ENCODE data around the gene RASA2. TPM values are rescaled to one million over a fixed set of nuclear protein-coding genes. Genes with fewer than 3 reads are reported as not detected.

The RASA2 gene
- total RNA-seq, 1 donor from 2014 or later: 21.5 TPM

DNA sequence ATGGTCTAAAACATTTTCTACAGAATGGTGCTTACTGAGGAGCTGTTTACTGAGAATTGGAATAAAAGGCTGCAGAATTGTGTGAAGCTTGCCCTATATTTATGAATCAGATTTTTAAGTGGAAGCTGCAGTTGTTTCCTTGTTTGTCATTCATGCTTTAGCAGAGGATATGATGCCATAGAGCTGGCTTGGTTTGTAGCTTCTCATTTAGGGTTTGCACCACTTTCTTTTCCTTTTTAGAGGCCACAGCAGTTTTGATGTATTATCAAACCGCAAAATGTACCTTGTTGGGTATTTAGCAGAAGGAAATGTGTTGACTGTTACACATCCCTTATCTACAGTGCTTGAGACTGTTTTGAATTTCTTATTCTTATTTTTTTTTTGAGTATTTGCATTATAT lies 66.2 kb downstream of the RASA2 start:
- Mint-ChIP-seq H3K36me3 (ENCODE audit: insufficient read depth) (peaks cover 11% of the 10 kb centered on the region), H3K4me1 (ENCODE audit: low read depth) (no peaks in the 10 kb centered on the region), H3K27ac (no peak overlapping the region), H3K27me3 (no peaks in the 10 kb centered on the region), H3K4me3 (ENCODE audit: low read depth) (no peak overlapping the region), H3K9me3 (ENCODE audit: low read depth) (peaks cover 1% of the 10 kb centered on the region)
- TF ChIP-seq, protein P1, sequence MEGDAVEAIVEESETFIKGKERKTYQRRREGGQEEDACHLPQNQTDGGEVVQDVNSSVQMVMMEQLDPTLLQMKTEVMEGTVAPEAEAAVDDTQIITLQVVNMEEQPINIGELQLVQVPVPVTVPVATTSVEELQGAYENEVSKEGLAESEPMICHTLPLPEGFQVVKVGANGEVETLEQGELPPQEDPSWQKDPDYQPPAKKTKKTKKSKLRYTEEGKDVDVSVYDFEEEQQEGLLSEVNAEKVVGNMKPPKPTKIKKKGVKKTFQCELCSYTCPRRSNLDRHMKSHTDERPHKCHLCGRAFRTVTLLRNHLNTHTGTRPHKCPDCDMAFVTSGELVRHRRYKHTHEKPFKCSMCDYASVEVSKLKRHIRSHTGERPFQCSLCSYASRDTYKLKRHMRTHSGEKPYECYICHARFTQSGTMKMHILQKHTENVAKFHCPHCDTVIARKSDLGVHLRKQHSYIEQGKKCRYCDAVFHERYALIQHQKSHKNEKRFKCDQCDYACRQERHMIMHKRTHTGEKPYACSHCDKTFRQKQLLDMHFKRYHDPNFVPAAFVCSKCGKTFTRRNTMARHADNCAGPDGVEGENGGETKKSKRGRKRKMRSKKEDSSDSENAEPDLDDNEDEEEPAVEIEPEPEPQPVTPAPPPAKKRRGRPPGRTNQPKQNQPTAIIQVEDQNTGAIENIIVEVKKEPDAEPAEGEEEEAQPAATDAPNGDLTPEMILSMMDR (IDR thresholded peaks at IDR 0.05; ENCODE audit: unreplicated experiment): no peak
- no peak for DNase-seq (ENCODE audit: low spot score, unreplicated experiment)

DNA sequence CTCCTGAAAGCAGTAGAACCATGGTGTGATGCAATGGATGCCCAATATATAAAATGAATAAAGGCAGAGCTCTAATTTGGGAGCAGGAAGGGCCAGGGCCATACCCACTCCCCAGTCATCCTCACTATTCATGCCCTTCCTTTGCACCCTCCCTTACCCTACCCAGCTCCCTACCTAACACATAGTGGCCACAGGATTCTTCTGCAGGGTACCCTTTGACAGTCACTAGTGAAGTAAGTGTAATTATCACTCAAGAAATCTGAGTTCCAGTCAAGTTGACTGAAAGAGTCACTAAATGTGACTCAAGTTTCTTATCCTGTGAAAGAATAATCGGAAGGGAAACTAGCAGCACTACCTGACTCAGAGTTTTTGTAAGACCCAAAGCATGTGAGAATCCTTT lies 69.2 kb downstream of the RASA2 start:
- Mint-ChIP-seq H3K36me3 (ENCODE audit: insufficient read depth) (peaks cover 2% of the 10 kb centered on the region), H3K27ac (no peak overlapping the region), H3K4me1 (ENCODE audit: low read depth) (no peaks in the 10 kb centered on the region), H3K9me3 (ENCODE audit: low read depth) (no peaks in the 10 kb centered on the region), H3K27me3 (no peaks in the 10 kb centered on the region), H3K4me3 (ENCODE audit: low read depth) (no peak overlapping the region)
- no peak for DNase-seq (ENCODE audit: low spot score, unreplicated experiment)
- TF ChIP-seq, protein P1 (IDR thresholded peaks at IDR 0.05; ENCODE audit: unreplicated experiment): no peak

DNA sequence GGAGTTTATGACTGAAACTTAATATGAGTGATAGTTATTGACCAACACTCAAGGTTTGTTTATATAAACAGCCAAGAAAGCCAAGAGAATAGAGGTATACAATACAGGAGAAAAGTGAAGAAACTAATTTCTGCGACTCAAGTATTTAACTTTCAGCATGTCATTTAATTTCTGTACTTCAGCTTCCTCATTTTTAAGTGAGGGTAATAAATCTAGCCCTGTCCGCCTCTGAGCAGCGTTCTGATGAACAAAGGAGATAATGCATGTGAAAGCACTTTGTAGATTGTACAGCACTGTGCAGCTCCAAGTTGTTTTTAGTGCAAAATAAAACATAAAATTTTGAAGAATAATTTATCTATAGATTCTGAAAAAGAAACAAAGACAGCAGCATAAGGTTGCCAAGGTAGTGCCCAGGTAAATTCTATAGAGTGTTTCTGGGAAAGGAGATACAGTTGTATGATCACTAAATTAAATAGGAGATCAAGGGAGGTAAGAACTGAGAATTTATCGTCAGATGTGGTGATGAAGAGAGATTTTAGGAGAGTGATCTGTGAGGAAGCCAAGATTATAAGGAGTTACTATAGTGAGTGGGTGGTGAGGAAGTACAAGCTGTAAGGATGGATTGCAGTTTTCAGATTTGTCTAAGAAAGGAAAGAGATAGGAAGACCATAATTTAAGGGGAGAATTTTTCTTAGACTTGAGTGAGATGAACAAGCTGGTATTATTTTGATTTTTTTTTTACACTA lies 71.3 kb downstream of the RASA2 start:
- Mint-ChIP-seq H3K27ac (no peak overlapping the region), H3K4me3 (ENCODE audit: low read depth) (no peak overlapping the region), H3K4me1 (ENCODE audit: low read depth) (no peaks in the 10 kb centered on the region), H3K9me3 (ENCODE audit: low read depth) (no peaks in the 10 kb centered on the region), H3K36me3 (ENCODE audit: insufficient read depth) (peaks cover 2% of the 10 kb centered on the region), H3K27me3 (no peaks in the 10 kb centered on the region)
- DNase-seq (ENCODE audit: low spot score, unreplicated experiment): no peak
- TF ChIP-seq, protein P1 (IDR thresholded peaks at IDR 0.05; ENCODE audit: unreplicated experiment): no peak

DNA sequence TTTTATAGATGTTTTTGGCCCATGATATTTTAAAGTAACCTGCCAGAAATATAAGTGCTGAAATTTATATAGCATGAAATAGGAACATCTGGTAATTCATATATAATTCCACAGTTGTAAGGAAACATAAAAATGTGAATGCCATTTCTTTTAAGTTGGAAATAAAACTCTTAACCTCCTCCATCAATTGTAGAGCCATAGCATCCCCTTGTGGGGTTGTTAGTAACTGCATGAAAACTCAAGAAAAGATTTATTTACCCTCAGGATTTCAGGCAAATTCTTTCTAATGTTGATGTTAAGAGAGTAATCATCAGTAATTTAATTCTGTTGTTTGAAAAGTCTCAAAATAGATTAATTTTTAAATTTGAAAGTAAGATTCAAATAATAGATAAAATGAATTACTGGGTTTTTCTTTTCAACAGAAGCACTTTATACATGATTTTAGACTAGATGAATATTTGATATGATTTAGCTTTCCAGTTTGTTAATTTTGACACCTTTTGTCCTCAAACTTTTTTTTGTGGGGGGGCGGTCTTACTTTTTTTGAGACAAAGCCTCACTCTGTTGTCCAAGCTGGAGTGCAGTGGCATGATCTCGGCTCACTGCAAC lies 74.7 kb downstream of the RASA2 start:
- Mint-ChIP-seq H3K27ac (no peak overlapping the region), H3K9me3 (ENCODE audit: low read depth) (no peaks in the 10 kb centered on the region), H3K4me1 (ENCODE audit: low read depth) (no peaks in the 10 kb centered on the region), H3K4me3 (ENCODE audit: low read depth) (no peak overlapping the region), H3K36me3 (ENCODE audit: insufficient read depth) (peaks cover 6% of the 10 kb centered on the region), H3K27me3 (no peaks in the 10 kb centered on the region)
- peak; percentile 15 for DNase-seq (ENCODE audit: low spot score, unreplicated experiment)
- TF ChIP-seq, protein P1 (IDR thresholded peaks at IDR 0.05; ENCODE audit: unreplicated experiment): peak; percentile 97

DNA sequence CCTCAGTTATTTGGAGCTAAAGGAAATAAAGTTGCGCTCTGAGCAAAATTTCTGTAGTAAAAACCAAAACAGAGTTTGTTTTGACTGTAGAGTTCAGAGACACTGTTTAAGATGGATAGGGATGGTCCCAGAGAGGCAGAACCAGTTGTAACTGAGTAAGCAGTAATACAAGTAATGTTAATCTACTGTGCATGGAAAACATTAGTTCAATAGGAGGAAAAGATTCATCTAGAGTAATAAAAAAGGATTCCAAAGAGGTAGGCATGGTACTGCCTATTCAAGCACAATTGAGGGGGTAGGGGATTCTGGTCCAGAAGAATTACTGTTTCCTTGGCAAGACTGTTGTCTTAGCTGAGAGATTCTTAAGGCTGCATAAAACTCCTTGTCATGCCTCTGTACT lies 77.4 kb downstream of the RASA2 start:
- peaks cover 4% of the 10 kb centered on the region for H3K36me3 Mint-ChIP-seq (ENCODE audit: insufficient read depth)
- TF ChIP-seq, protein P1 (IDR thresholded peaks at IDR 0.05; ENCODE audit: unreplicated experiment): no peak
- H3K27me3 Mint-ChIP-seq: no peaks in the 10 kb centered on the region
- no peak for DNase-seq (ENCODE audit: low spot score, unreplicated experiment)
- H3K4me3 Mint-ChIP-seq (ENCODE audit: low read depth): no peak overlapping the region
- no peak overlapping the region for H3K27ac Mint-ChIP-seq
- no peaks in the 10 kb centered on the region for H3K9me3 Mint-ChIP-seq (ENCODE audit: low read depth)
- no peaks in the 10 kb centered on the region for H3K4me1 Mint-ChIP-seq (ENCODE audit: low read depth)

Data from progenitor cell of endocrine pancreas (in vitro differentiated cells).